ENCODE results near the gene PAPLN.

Gene PAPLN

GRCh38 chr14:73245480-73246325, 8.4 kb downstream of the PAPLN start:
- peak; percentile 6 to 35 for DNase-seq (ENCODE audit: low read depth in 2 of 2)

DNA sequence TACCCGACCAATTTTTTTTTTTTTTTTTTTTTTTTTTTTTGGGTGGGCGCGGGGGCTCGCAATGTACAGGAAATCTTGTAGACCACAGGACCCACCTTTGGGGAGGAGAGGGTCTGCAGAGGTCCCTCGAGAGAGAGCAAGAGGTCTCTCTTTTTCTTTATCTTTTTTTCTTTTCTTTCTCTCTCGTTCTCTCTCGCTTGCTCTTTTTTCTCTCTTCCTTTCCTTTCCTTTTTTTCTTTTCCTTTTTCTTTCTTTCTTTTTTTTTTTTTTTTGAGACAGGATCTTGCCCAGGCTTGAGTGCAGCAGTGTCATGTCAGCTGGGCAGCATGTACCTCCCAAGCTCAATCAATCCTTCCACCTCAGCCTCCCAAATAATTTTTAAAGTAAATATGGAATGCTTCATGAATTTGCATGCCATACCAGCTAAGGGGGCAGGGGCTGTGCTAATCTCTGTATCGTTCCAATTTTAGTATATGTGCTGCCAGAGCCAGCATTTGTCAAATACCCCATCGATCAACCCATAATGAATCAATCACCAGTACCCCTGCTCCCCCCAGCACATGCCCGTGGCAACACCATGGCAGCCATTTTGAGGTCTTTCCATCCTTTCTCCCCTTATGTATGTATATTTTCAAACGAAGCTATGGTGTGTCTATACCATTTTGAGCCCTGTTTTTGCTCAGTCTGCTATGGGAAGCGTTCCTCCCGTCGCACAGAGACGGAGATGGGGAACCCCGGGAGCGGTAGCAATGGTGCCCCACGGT, 9.3 kb downstream of the PAPLN start:
- DNase-seq (ENCODE audit: low read depth in 2 of 2): no peak

- no peak for DNase-seq (ENCODE audit: low read depth in 2 of 2)
Measured at GRCh38 chr14:73248108-73248868, 11.0 kb downstream of the PAPLN start.

DNA sequence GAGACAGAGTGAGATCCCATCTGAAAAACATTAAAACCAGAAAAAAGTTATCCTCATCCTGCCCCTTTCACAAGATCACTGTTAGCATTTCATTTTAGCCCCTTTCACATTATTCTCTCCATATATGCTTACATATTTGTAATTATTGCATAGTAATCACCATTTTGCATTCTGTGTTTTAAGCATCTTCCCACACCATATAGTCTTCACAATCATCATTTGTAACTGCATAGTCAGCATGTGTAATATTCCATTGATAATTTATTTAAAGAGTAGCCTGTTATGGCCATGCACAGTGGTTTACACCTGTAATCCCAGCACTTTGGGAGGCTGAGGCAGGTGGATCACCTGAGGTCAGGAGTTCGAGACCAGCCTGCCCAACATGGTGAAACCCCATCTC, 11.8 kb downstream of the PAPLN start:
- no peak for DNase-seq (ENCODE audit: low read depth in 2 of 2)

DNA sequence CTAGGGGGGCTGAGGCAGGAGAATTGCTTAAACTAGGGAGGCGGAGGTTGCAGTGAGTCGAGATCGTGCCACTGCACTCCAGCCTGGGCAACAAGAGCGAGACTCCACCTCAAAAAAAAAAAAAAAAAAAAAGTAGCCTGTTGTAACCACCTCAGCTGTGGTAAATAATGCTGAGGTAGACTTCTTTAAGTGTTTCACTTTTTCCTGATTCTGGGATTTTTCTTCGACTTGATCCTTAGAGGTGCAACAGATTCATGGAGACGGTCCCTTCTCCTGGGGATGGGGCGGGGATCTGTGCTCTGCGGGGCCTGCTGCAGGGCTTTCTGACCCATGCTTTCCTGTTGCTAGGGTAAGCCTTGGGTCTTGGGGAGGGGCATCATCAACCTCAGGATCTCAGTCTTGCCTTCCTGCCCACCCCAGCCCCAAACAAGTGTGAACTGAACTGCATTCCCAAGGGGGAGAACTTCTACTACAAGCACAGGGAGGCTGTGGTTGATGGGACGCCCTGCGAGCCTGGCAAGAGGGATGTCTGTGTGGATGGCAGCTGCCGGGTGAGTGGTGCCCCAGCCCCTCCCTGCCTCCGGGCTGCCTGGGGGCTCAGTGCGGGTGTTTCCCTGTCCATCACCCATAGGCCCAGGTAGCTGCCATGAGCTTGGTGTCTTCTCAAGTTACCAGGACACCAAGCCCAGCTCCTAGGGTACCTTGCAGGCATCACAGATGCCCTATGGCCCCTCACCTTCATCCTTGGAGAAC, 12.4 kb downstream of the PAPLN start:
- no peak for DNase-seq (ENCODE audit: low read depth in 2 of 2)

DNA sequence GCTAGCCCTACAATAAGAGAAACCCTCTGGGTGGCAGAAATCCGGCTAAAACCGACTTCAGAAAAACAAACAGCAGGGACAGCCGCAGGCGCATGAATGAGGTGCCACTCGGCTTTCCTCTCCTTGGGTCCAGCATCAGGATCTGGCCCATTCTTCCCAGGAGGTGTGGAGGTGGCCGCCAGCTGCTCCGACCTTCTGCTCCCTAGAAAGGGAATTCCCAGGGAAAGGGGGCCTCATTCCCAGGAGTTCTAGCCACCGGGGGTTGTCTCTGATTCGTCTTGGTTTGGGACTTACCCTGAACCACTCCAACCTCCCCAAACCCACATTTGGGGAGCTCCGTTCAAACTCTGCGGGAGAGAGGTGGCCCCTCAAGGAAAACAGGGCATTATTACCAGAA, 13.0 kb downstream of the PAPLN start:
- no peak for DNase-seq (ENCODE audit: low read depth in 2 of 2)

- DNase-seq (ENCODE audit: low read depth in 2 of 2): no peak
Measured at GRCh38 chr14:73250781-73251500, 13.6 kb downstream of the PAPLN start.

GRCh38 chr14:73251516-73252215, 14.4 kb downstream of the PAPLN start:
- DNase-seq (ENCODE audit: low read depth in 2 of 2): no peak

DNA sequence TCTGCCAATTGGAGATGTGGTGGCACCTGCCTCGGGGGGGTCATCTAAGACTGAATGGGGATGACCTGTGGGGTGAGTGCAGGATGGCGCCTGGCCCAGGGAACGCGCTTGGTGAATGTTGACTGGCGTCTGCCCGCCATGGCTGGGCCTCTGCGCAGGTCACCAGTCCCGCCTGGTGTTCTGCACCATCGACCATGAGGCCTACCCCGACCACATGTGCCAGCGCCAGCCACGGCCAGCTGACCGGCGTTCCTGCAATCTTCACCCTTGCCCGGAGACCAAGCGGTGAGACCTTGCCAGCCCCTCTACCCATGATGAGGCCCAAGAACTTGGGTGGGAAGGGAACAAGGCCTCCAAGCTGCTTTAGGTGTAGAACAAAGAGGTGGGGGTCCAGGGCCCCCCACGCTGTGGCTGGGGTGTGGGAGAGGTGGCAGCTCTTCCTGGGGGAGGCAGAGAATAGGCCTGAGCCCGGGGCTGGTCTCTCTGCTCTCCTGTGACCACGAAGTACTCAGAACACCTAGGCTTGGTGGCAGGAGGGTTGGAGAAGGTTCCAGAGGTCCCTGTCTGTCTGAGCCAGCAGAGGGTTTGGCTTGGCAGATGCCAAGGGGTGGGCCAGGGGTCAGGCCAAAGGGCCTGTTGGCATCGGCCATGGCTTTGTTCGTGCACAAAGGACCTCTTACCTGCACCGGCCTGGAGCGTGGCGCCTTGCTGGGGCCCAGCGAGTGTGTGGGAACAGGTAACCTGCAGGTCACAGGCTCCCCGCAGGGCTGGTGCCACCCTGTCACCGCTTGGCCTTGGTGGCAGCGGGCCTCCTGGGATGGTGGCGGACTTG, 15.4 kb downstream of the PAPLN start:
- DNase-seq (ENCODE audit: low read depth in 2 of 2): no peak

- DNase-seq (ENCODE audit: low read depth in 2 of 2): no peak
Measured at GRCh38 chr14:73253323-73253610, 16.0 kb downstream of the PAPLN start.

GRCh38 chr14:73253721-73254120, 16.4 kb downstream of the PAPLN start:
- no peak for DNase-seq (ENCODE audit: low read depth in 2 of 2)

GRCh38 chr14:73254247-73255004, 17.1 kb downstream of the PAPLN start:
- no peak for DNase-seq (ENCODE audit: low read depth in 2 of 2)

DNA sequence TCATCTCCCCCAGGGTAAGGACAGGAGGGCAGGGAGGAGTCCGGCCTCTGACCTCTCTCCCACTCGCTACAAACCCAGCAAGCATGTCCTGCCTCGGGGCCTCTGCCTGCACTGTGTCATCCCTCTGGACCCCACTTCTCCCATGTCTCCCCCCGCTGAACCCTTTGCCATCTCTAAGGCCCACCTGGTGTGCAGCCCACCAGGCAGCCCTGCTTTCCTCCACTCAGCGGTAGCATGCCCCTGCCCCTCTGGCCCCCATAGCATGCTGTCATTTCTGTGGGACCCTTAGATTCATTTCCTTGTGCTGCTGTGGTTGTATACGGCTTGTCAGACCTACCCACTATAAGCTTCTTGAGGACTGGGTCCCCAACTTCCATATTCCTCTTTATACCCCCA, 17.7 kb downstream of the PAPLN start:
- DNase-seq (ENCODE audit: low read depth in 2 of 2): no peak

- no peak for DNase-seq (ENCODE audit: low read depth in 2 of 2)
Measured at GRCh38 chr14:73255693-73256225, 18.5 kb downstream of the PAPLN start.

- DNase-seq (ENCODE audit: low read depth in 2 of 2): no peak
Measured at GRCh38 chr14:73258076-73258475, 20.8 kb downstream of the PAPLN start.

- no peak for DNase-seq (ENCODE audit: low read depth in 2 of 2)
Measured at GRCh38 chr14:73258845-73259611, 21.7 kb downstream of the PAPLN start.

- DNase-seq (ENCODE audit: low read depth in 2 of 2): no peak
Measured at GRCh38 chr14:73259837-73260236, 22.5 kb downstream of the PAPLN start.

GRCh38 chr14:73260574-73260973, 23.3 kb downstream of the PAPLN start:
- DNase-seq (ENCODE audit: low read depth in 2 of 2): no peak
